NT2/D1 (cell line): Measurements from ENCODE around the gene FZD2.

ENCODE experiments used
- SUZ12 ChIP-seq: IDR thresholded peaks from 2 replicates; pipeline ENCODE4 v1.6.1; 2011; ENCODE audit not compliant: insufficient read length, insufficient read depth; ENCODE audit errors: extremely low read depth
- YY1 ChIP-seq: IDR thresholded peaks from 2 replicates; pipeline ENCODE4 v1.6.1; 2011; ENCODE audit not compliant: insufficient read length, insufficient read depth
- ZNF274 ChIP-seq: IDR thresholded peaks from 2 replicates; pipeline ENCODE4 v1.6.1; 2011; ENCODE audit warnings: mild to moderate bottlenecking, low read depth, low read length

DNA sequence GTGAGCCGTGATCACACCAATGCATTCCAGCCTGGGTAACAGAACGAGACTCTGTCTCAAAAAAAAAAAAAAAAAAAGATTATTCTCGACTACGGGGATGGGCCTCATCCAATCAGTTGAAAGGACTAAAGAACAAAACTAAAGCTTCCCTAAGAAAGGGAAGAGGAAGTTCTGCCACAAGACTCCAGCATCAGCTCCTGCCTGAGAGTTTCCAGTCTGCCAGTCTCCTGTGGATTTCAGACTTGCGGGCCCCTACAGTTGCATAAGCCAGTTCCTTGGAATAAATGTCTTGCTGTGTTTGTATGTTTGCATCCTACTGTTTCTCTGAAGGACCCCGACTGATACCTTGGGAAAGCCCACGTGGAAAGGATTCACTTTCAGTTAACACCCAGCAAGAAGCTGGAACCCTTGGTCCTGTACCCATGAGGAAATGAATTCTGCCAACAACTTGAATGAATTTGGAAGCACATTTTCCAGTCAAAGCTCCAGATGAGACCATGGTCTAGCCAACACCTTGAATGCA is 26.3 kb upstream of the FZD2 start:
- TF ChIP-seq YY1 = no peak
- TF ChIP-seq ZNF274 = no peak
- TF ChIP-seq SUZ12 = no peak
